CD4-positive, alpha-beta T cell treated with Interleukin-10 for 1 hour (primary cell): ENCODE data around the gene POLDIP2.

Experiments used
- DNase-seq: peaks from one replicate; pipeline ENCODE4 v3.0.0-alpha.2; 2020

Gene POLDIP2

DNA sequence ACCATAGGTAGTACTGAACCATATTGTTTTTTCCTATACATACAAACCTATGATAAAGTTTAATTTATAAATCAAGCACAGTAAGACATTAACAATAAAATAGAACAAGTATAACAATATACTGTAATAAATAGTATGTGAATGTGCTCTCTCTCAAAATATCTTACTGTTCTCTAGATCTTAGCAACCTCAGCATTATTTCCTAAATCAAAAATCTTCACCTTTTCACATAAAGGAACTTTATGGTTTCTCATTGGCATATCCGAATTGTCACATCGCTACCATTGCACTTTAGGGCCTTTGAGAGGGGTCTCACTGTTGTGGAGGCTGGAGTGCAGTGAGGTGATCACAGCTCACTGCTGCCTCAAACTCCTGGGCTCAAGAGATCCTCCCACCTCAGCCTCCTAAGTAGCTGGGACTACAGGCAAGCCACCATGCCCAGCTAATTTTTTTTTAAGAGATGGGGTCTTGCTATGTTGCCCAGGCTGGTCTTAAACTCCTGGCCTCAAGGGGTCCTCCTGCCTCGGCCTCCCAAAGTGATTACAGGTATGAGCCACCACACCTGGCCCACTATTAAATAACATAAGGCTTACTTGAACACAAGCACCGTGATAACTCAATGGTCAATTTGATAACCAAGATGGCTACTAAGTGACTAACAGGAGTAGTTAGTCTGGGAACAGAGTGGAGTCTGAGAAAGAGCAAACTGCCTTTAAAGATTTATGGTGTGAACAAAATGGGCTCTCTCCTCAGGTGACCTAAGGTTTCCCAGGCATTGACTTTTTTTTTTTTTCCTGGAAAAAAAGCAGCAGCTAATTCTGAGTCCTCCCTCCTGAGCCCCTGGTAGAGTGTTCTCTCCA lies 41.3 kb downstream of the POLDIP2 start:
- no peak for DNase-seq

DNA sequence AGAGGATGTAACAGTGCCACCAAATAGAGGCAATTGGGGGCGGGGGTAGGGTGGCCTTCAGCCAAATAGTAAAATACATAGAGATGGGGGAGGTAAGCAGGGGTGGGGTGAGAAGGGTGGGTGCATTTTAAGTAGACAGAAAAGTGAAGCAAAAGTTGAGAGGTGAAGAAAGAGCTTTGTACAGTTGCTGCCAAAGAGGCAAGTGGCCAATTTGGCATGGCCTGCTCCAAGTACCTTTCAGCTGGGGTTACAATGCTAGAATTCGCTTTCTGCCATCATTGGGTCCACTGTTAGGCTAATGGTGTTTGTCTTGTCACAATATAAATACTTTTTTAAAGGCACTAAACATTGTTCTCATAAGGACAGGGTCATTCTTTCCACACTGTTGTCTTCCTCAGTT lies 43.5 kb downstream of the POLDIP2 start:
- DNase-seq = no peak

DNA sequence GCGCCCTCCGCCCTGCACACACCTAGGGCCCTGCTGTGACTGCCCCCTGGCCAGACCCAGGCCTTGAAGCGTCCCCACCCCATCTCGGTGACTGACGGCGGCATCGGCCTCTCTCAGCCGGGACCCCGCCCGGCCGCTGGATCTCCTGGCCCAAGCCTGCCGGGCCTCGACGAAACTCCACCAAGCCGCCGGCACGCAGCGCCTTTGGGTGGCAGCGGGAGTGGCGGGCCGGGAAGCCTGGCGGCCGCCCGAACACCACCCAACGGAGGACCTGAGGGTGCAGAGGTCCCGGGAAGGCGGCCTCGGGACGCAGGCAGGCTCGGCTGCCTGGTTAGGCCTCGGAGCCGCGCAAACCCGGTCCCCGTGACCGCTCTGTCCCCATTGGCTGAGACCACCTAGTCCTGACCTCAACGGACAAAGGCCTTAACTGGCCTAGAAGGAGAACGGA lies 50.3 kb downstream of the POLDIP2 start:
- DNase-seq = no peak

DNA sequence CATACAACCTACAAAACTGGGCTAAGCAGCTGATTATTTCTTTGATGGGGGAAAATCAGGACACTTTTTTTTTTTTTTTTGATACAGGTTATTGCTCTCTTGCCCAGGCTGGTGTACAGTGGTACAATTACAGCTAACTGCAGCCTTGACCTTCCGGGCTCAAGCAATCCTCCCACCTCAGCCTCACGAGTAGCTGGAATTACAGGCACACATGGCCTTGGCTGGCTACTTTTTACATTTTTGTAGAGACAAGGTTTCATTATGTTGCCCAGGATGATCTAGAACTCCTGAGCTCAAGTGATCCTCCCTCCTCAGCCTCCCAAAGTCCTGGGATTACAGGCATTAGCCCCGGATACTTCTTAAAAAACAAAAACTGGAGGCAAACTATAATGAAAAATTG lies 58.9 kb downstream of the POLDIP2 start:
- DNase-seq = no peak
